Measurements from ENCODE around the gene TARS3.

Gene TARS3

GRCh38 chr15:101611007-101611406 lies 113.3 kb downstream of the TARS3 start:
- Histone ChIP-seq H3K27me3 (replicated peaks; ENCODE audit: control insufficient read depth, insufficient read depth, low read length) (no peaks in the 10 kb centered on the region), H3K36me3 (ENCODE audit: control insufficient read depth, insufficient read depth, low read length) (no peaks in the 10 kb centered on the region), H3K4me3 (replicated peaks; ENCODE audit: low read depth, low read length) (no peak overlapping the region)
- DNase-seq (ENCODE audit: extremely low read depth, insufficient read length): no peak
- TF ChIP-seq CTCF (IDR thresholded peaks at IDR 0.05; ENCODE audit: insufficient read depth, low read length, poor library complexity, severe bottlenecking): no peak

- no peaks in the 10 kb centered on the region for H3K27me3 ChIP-seq (replicated peaks; ENCODE audit: control insufficient read depth, insufficient read depth, low read length)
- no peaks in the 10 kb centered on the region for H3K36me3 ChIP-seq (ENCODE audit: control insufficient read depth, insufficient read depth, low read length)
- no peak overlapping the region for H3K4me3 ChIP-seq (replicated peaks; ENCODE audit: low read depth, low read length)
- no peak for TF ChIP-seq CTCF (IDR thresholded peaks at IDR 0.05; ENCODE audit: insufficient read depth, low read length, poor library complexity, severe bottlenecking)
- DNase-seq (ENCODE audit: extremely low read depth, insufficient read length): no peak
These were observed 113.7 kb downstream of the TARS3 start for GRCh38 chr15:101610611-101611000.

- no peak overlapping the region for H3K4me3 ChIP-seq (replicated peaks; ENCODE audit: low read depth, low read length)
- DNase-seq (ENCODE audit: extremely low read depth, insufficient read length): no peak
- no peak for TF ChIP-seq CTCF (IDR thresholded peaks at IDR 0.05; ENCODE audit: insufficient read depth, low read length, poor library complexity, severe bottlenecking)
- no peaks in the 10 kb centered on the region for H3K36me3 ChIP-seq (ENCODE audit: control insufficient read depth, insufficient read depth, low read length)
- no peaks in the 10 kb centered on the region for H3K27me3 ChIP-seq (replicated peaks; ENCODE audit: control insufficient read depth, insufficient read depth, low read length)
These were observed 114.3 kb downstream of the TARS3 start for GRCh38 chr15:101609742-101610610.

GRCh38 chr15:101608201-101608600 lies 116.1 kb downstream of the TARS3 start:
- Histone ChIP-seq H3K4me3 (replicated peaks; ENCODE audit: low read depth, low read length) (no peak overlapping the region), H3K36me3 (ENCODE audit: control insufficient read depth, insufficient read depth, low read length) (no peaks in the 10 kb centered on the region), H3K27me3 (replicated peaks; ENCODE audit: control insufficient read depth, insufficient read depth, low read length) (no peaks in the 10 kb centered on the region)
- no peak for TF ChIP-seq CTCF (IDR thresholded peaks at IDR 0.05; ENCODE audit: insufficient read depth, low read length, poor library complexity, severe bottlenecking)
- no peak for DNase-seq (ENCODE audit: extremely low read depth, insufficient read length)

- no peak overlapping the region for H3K4me3 ChIP-seq (replicated peaks; ENCODE audit: low read depth, low read length)
- DNase-seq (ENCODE audit: extremely low read depth, insufficient read length): no peak
- no peak for TF ChIP-seq CTCF (IDR thresholded peaks at IDR 0.05; ENCODE audit: insufficient read depth, low read length, poor library complexity, severe bottlenecking)
- no peaks in the 10 kb centered on the region for H3K36me3 ChIP-seq (ENCODE audit: control insufficient read depth, insufficient read depth, low read length)
- no peaks in the 10 kb centered on the region for H3K27me3 ChIP-seq (replicated peaks; ENCODE audit: control insufficient read depth, insufficient read depth, low read length)
These were observed 117.2 kb downstream of the TARS3 start for GRCh38 chr15:101607108-101607507.
